Epidermal melanocyte (primary cell): ENCODE results near the gene BCL2L14.

Experiments used
- DNase-seq: peaks from one replicate; pipeline ENCODE4 v3.0.0; 2011; ENCODE audit warnings: low spot score; ENCODE audit not compliant: insufficient read length

Gene BCL2L14

GRCh38 chr12:12070674-12071656, at the start of gene BCL2L14:
Gene BCL2L14, plus strand, starts transcription at chr12:12070939. Its CDS starts 8,367 bp downstream, at chr12:12079306.
- no peak for DNase-seq

- DNase-seq, result no peak
Observed at GRCh38 chr12:12022306-12022936, 48.3 kb upstream of the BCL2L14 start.

GRCh38 chr12:12023456-12023855, 47.3 kb upstream of the BCL2L14 start:
- no peak for DNase-seq

GRCh38 chr12:12024911-12025682, 45.6 kb upstream of the BCL2L14 start:
- no peak for DNase-seq

- DNase-seq, result no peak
Observed at GRCh38 chr12:12025799-12026386, 44.8 kb upstream of the BCL2L14 start.

- no peak for DNase-seq
Observed at GRCh38 chr12:12028668-12029402, 41.9 kb upstream of the BCL2L14 start.

GRCh38 chr12:12029653-12030052, 41.1 kb upstream of the BCL2L14 start:
- no peak for DNase-seq

GRCh38 chr12:12032260-12032791, 38.4 kb upstream of the BCL2L14 start:
- DNase-seq, result no peak

GRCh38 chr12:12032851-12033797, 37.6 kb upstream of the BCL2L14 start:
- peak; percentile 58 for DNase-seq

- DNase-seq, result no peak
Observed at GRCh38 chr12:12033824-12034223, 36.9 kb upstream of the BCL2L14 start.

GRCh38 chr12:12034344-12034743, 36.4 kb upstream of the BCL2L14 start:
- no peak for DNase-seq

GRCh38 chr12:12035229-12035628, 35.5 kb upstream of the BCL2L14 start:
- no peak for DNase-seq

GRCh38 chr12:12036901-12037300, 33.8 kb upstream of the BCL2L14 start:
- DNase-seq, result no peak

- no peak for DNase-seq
Observed at GRCh38 chr12:12039897-12040296, 30.8 kb upstream of the BCL2L14 start.

GRCh38 chr12:12046401-12046800, 24.3 kb upstream of the BCL2L14 start:
- DNase-seq, result no peak

GRCh38 chr12:12047682-12048081, 23.1 kb upstream of the BCL2L14 start:
- DNase-seq, result no peak

- no peak for DNase-seq
Observed at GRCh38 chr12:12048266-12048665, 22.5 kb upstream of the BCL2L14 start.

- DNase-seq, result no peak
Observed at GRCh38 chr12:12048714-12049113, 22.0 kb upstream of the BCL2L14 start.

- DNase-seq, result no peak
Observed at GRCh38 chr12:12051668-12052067, 19.1 kb upstream of the BCL2L14 start.
